KG1 (cell line): ENCODE measurements around the gene MEIS1.

Experiments
- DNase-seq: peaks from one replicate; lab custom pipeline; 2025; lab: John Stamatoyannopoulos, UW

Gene MEIS1

DNA sequence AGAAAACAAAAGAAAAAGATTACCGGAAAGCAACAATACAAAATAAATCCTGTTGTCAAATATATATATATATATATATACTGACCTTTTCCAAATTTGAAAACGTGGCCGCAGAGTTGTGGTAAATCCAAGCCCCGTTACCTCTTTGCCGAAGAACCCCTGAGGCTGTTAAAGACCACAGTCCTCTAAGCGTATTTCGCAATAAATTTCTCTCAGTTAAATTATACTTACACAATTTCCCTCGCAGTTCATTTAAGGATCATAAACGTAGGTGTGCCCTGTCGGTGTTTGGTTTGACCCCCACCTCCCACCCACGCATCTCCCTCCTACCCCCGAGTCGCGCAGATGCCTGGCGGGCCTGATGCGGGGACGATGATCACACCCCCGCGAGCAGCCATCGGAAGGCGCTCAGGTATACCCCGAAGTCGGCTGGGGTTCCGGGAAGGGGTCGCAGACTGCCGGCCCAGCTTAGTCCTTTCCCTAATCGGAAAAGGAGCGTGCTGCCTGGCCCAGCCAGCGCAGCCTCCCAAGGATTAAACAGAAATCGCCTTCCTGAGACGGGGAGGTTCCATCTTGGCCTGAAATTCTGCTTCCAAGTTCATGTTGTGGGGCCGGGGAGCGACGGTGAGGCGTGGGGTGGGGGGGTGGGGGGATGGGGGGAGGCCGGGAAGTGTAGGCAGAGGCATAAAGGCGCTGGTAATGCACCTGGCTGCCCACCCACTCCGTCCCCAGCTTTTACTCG is 2.9 kb upstream of the MEIS1 start:
- DNase-seq: no peak

DNA sequence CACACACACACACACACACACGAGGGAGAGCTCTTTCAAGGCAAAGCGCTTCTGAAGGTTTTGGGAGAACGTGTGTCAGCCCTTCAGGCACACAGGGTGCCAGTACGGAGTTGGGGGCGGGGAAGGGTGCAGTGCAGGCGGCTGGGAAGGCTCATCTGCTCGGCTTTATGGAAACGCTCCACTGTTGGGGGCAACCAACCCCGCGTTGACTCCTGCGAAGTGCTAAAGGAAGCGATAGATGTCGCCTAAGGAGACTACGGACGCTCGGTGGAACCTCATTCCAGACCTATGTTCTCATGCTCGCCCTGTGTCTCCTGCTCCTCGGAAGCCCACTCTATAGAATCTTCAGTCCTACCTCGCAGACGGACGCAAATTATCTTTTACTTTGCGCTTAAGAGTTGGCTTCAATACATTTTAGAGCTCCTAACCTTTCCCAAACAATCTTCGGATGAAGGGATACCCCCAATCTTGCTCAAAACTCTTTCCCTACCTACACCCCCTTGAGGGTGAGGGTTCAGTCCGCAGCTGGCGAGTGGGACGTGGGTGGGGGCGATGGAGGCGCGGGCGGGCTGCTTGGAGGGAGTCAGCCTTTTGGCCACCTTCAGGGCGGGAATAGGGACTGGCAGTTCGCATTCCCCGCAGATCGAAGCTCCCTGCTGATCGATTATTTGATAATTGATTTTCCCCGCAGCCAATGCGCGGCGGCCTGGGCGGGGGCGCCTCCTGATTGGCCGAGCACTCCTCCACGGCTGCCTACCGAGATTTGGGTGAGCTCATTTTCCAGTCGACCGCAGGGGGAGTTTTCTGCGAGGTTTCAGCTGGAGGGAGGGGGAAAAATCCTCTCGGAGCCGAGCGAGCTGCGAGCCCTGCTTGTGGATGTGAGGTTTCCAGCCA is 1.9 kb upstream of the MEIS1 start:
- DNase-seq: peak; percentile 84

DNA sequence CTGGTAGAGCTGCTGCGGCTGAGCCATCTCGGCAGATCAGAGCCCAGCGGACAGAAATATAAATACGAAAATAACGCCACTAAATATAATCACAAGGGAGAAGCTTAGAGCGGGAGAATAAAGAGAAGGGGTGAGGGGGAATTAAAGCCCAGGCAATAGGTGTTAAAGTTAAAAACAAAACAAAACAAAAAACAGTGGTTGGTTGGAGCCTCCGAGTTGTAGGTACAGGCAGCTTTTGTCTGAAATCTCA is 1.3 kb upstream of the MEIS1 start:
- DNase-seq: no peak

DNA sequence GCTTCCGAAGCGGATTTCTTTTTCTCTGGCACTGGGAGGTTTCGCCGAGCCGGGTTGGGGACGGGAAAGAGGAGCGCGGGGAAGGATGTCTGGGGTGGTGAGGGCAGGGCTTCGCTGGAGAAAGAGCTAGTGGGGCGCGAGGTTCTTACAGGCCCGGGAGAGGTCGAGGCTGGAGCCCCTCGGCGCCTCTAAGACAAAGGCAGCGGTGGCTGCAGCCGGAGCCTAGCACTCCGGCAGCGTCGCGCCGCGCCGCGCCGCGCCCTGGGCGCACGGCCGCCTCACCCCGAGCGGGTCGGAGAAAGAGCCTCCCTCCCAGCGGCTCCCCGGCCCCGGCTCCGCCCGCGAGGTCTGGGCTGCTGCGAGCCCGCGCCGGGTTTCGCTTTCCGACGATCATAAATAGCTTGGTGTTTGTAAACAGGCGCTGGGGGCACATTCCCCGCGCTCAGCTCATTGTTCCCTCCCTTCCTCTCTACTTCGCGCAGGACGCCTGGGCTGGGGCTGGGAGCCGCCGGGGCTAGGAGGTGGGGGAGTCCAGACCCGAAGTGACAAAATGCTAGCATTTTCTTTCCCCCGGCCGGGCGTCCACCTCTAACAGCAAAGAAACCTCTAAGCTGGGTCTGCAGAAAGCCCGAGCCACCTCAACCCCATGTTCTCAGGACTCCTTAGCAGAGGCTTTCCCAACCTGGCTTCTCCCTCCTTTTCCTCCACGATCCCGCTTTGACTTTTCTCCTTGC is 813 bp upstream of the MEIS1 start:
- DNase-seq: no peak

DNA sequence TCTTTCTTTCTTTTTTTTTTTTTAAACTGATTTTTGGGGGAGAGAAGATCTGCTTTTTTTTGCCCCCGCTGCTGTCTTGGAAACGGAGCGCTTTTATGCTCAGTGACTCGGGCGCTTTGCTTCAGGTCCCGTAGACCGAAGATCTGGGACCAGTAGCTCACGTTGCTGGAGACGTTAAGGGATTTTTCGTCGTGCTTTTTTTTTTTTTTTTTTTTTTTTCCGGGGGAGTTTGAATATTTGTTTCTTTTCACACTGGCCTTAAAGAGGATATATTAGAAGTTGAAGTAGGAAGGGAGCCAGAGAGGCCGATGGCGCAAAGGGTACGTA is 587 bp downstream of the MEIS1 start:
- no peak for DNase-seq

DNA sequence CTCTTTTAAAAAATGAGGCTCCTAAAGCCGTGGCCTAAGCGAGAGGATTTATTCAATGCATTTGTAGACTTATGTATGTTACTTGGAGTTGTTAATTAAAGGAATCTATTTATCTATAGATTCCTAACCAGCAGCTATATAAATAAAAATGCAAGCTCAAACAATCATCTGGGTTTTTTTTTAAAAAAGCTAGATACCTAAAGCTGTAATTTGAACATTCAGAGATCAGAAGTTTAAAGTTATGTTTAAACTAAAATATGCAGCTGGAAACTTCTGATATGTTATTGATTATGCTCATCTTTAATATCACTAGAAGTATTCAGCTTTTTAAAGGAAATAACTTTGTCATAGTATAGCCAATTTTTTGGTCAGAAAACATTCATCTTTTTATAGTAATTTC is 1.0 kb downstream of the MEIS1 start:
- no peak for DNase-seq

DNA sequence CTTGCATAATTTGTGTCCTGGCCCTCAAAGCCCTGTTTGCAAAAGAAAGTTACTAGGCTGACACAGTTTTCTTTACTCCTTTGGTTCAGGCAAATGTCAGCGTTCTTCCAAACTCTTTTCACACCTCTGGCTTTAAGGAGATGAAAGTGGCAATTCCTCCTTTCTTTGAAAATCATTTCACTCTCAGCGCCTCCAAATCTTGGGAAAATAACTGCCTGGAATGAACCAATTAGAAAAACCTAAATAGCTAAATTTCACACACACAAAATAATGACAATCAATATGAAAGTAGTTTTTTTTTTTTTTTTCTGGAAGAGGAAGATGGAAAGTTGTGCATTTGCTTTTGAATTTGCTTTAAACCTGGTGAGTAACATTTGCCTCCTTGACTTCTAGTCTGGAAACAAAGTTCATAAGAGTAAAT is 1.7 kb downstream of the MEIS1 start:
- no peak for DNase-seq

DNA sequence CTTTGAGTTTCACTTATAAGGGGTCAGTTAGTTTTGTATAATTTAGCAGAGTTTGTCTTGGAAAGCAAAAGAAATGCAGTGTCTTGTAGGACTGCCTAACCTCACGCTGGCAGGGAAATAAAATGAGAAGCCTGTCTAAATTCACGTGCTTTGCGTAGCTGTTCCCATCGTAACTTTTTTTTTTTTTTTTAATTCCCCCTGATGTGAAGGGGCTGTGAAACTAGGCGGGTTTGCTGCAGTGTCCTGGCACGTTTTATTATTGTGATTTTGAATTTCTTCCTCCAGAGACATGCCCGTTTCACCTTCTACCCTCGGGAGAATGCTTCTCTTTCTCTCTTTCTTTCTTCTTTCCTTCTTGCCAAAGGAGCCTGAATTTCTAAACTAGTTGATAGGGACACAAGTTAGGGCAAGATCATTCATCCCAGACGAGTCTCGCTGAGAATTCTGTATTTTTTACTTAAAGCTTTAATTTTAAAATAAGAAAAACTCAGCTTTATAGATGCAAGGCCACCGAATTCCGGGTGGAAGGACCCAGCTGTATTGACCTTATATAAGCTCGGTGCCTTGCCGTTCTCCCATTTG is 2.3 kb downstream of the MEIS1 start:
- no peak for DNase-seq

DNA sequence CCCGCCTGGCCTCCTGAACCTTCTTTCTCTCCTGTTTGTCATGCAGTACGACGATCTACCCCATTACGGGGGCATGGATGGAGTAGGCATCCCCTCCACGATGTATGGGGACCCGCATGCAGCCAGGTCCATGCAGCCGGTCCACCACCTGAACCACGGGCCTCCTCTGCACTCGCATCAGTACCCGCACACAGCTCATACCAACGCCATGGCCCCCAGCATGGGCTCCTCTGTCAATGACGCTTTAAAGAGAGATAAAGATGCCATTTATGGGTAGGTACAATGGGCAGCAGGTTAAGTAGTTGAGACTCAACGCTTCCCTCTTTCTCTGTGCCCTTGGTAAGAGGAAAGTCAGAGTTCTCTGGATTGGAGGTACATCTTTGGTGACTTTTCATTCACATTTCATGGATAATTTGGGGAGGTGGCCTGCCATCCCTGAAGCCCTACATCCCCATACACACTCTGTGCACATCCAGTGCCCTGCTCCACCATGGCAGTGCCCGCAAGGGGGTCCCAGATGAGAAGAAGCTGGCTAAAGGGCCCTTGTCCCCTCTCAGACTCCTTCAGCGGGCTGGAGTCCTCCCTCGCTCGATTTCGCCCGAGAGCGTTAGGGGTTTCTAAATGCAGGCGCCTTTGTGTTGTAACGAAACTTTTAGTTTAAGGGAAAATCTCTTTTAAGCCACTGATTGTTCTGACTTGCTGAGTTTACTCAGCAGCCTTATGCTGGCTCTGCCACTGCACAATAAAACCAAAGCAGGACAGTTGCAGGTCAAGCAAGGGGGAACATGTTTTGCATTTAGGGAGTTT is 3.0 kb downstream of the MEIS1 start:
- DNase-seq: peak; percentile 53

DNA sequence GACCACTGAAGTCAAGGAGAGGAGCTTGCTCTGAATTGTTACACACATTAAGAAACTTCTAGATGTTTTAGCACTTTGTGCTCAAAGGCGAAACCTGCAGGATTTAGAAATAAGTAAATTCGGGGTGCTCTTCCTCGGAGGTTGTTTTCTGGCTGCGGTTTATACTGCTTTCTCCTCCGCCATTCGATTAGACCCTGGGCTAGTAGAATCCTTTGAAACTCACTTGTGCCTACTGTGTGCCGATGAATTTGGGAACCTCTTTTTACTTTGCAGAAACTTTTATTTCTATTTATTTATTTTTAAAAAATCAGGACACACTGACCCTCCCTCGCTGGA is 3.5 kb downstream of the MEIS1 start:
- DNase-seq: no peak

DNA sequence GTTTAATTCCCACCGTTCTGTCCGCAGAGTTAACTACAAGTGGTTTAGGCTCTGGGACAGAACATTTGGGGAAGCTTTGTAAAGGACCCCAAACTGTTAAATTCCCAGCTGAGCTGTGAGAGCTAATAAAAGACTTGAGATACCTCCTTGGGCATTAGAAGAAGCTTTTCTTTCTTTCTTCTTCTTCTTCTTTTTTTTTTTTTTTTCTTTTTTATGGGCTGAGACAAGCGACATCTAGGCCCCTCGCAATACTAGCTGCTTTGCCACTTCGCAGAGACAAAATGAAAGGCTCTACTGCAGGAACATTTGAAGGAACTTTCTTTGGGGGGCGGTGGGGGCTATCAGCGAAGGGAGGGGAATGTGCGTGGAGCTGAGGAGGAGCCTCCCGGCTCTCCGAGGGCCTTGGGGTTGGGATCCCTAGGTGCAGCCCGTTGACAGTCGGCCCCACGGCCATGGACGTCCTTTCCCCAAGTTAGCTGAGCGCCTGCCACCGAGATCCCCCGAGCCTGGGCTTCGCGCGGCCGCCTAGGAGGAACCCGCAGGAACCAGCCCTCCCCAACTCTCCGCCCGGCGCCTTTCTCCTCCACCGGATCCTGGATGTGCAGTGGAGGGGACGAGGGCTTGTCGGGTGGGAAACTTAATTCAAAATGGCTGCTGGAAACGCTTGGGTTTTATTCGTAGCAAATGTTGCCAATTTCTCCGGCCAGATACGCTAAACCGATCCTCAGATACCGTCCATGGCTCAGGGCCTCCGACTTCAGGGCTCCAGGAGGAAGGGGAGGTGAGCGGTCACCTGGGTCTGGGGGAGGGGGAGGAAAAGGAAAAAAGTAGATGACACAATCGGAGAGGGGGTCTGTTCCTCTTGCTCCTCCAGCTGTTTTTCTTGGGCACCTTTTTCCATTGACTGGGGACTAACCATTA is 4.2 kb downstream of the MEIS1 start:
- no peak for DNase-seq

DNA sequence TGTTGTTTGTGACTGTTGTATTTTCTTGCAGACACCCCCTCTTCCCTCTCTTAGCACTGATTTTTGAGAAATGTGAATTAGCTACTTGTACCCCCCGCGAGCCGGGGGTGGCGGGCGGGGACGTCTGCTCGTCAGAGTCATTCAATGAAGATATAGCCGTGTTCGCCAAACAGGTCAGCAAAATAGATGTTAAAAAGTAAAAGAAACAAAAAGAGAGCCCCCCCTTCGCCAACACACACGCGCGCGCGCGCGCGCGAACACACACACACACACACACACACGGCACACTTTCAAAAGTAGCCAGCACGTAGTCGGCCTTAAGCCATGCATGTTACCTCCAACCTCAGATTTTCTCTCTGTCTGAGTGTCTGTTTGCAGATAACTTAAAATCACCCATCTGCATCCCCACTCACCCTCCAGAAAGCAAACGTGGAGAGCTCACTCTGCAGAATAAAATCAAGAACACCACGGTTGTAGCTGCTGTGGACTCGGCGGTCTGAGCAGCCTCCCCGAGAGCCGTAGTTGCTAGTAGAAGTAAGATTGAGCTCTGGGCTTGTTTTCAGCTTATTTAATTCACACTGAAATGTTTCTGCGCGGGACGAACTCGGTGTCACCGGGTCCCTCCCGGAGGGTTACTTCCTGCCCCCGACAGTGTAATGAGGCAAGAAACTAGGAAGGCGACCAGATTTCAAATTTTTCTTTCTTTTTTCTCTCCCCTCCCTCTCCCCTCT is 5.1 kb downstream of the MEIS1 start:
- DNase-seq: no peak

DNA sequence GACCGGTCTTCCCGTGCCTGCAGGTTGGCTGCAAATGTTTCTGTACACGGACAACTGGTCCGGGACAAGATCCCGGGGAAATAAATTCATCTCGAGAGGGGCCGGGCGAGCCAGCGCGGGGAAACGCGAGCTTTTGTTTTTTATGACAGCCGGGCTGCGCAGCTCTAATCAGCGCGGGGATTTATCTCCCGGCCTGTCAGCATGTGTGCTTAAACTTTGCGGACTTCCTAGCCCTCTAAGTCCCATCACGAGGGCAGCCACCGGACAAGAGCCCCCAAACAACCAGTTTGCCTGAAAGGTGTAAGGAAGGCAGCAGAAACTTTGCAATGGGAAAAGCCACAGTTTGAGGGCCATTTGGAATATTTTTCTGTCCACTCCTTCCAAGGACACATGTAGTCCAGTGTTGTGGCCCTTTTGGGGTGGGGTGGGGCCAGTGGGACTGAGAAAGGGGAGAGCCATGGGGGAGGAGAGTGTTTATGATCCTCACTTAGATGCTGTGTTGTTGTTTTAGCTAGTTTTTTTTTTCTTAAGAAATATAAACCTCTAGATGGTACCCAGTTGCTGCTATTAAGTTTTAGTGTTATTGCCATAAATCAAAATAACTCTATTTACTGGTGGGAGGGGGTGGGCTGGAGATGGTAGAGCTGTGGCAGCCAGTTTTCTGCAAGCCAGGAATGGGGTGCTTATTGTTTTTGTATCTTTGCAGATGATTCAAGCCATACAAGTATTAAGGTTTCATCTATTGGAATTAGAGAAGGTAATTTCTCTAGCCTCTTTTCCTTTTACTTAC is 6.0 kb downstream of the MEIS1 start:
- DNase-seq: no peak

DNA sequence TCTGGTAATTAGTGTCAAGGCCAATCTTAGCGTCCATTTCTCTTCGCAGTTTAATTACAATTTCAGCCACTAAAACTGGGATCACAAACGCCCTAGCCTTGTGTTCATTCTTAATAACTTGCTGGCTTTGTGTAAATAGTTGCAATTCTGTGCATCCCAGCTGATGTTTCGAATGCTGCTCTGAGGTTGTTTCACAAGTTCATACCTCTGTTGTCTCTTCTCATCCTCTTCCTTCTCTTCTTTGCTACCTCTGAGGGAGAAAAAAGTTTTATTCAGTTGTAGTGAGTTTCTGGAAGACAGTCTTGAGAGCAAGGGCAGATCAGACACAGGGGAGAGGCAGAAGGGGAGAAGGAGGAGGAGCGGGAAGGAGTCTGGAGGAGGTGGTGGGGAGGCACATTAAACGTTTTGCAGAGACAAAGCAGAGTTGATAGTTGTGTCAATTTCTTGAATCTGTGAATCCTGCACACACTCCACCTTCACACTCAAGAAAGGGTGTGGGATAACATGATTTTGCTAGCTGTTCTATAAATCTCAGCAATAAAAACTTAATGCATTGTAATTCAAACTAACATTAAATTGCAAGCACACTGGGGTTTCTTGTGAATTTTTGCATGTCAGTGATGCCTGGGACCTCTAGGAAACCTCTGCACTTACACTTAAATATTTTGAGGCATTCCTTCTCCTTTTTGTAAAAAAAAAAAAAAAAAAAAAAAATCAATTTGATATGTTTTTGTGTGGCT is 6.8 kb downstream of the MEIS1 start:
- peak; percentile 34 for DNase-seq

DNA sequence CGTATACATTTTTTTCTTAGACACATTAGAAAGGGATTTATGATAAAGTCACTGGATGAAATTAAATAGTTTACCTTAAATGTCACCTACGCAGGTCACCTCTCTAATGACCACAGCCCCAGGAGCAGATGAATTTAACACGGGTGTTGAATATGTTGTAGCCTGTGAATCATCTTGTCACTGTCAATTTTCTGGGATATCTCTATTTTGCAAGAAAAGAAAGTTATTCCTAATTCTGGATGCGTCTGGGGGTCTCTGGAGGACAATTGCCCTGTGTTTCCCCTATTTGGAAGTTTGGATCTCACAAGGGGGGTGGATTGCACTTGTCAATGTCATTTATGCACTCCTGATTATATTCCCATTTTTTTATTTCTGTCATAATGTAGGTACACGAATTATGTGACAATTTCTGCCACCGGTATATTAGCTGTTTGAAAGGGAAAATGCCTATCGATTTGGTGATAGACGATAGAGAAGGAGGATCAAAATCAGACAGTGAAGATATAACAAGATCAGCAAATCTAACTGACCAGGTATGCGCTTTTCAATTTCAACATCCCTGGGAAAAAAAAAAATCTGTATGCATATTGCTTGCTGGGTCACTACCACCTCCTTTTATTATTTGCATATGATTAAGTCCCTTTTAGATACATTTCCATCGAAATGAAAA is 7.7 kb downstream of the MEIS1 start:
- DNase-seq: no peak

DNA sequence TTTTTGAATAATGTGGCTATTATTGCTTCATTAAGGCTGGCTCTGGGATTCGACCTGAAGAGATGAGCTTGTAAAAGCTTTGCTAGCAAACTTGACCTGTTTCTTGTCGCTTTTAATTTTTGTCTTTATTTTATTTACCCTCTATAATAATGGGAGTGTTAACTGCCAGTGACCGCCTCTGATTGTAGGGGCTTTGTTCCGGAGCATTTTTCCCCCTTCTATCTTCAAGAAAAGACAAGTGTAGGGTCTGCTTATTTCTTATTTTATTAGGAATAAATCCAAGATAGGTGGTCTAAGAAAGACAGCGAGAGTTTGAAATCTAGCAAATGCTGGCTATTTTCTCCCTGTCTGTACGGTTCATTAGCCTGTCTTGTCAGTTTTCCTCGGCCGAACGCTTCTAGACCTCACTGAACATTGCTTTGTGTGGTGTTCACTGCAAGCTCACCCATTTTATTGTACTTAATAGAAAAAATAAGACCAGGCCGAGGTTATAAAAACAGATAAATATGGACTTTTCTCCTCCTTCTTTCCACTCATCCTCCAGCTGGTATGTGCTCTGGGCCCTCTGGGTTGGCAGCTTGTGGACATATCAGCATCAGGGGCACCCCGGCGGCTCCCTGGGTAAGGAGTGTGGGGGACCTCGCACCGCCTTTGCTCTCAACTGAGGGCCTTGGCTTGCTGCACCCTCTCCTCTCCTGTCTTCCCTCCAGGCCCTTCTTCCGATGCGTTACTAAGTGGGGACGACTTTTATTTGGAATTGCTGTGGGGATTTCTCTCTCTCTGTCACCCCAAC is 8.5 kb downstream of the MEIS1 start:
- DNase-seq: no peak
